ENCODE results near the gene SORBS2.

The SORBS2 gene

GRCh38 chr4:185599553-185600243 is 212.3 kb downstream of the SORBS2 start:
- no CpG with 5 or more reads among the region's 12 CpGs for WGBS (ENCODE audit: extremely low coverage, insufficient coverage, insufficient read length)
- Histone ChIP-seq H3K4me3 (ENCODE audit: low read depth, low read length) (no peak overlapping the region), H2BK5ac (ENCODE audit: low read depth, low read length, poor library complexity) (no peak overlapping the region), H3K79me2 (ENCODE audit: control insufficient read depth, insufficient read depth, low read length, poor library complexity) (no peaks in the 10 kb centered on the region), H2AK5ac (ENCODE audit: low read length) (no peak overlapping the region), H4K12ac (ENCODE audit: low read depth, low read length) (no peak overlapping the region), H3K27ac (ENCODE audit: low read depth, low read length) (no peak overlapping the region), H3K27me3 (ENCODE audit: insufficient read depth, low read length) (no peaks in the 10 kb centered on the region), H2BK12ac (ENCODE audit: low read length) (no peak overlapping the region), H3K9ac (ENCODE audit: low read length) (no peak overlapping the region), H3K14ac (ENCODE audit: low read length) (no peak overlapping the region), H3K4me1 (ENCODE audit: control insufficient read depth in 1 of 2, insufficient read depth in 2 of 2, low read length in 2 of 2) (no peaks in the 10 kb centered on the region), H3K4ac (ENCODE audit: low read depth, low read length) (no peak overlapping the region), H3K23ac (ENCODE audit: low read length) (no peak overlapping the region), H4K91ac (ENCODE audit: low read depth, low read length) (no peak overlapping the region), H2BK120ac (ENCODE audit: insufficient read depth, low read length, poor library complexity) (no peak overlapping the region), H4K8ac (ENCODE audit: low read depth, low read length) (no peak overlapping the region), H3K79me1 (ENCODE audit: low read length) (no peaks in the 10 kb centered on the region), H2AFZ (ENCODE audit: insufficient read depth, low read length, poor library complexity) (no peak overlapping the region), H3K4me2 (ENCODE audit: low read length) (no peak overlapping the region), H3K36me3 (ENCODE audit: control insufficient read depth in 1 of 2, insufficient read depth in 2 of 2, low read length in 2 of 2) (no peaks in the 10 kb centered on the region), H3K18ac (ENCODE audit: low read length) (no peak overlapping the region), H3K9me3 (ENCODE audit: insufficient read depth, low read depth, low read length) (no peaks in the 10 kb centered on the region)
- no peak for DNase-seq

GRCh38 chr4:185598846-185599552 is 213.0 kb downstream of the SORBS2 start:
- Histone ChIP-seq H2AK5ac (ENCODE audit: low read length) (no peak overlapping the region), H3K27ac (ENCODE audit: low read depth, low read length) (no peak overlapping the region), H3K9ac (ENCODE audit: low read length) (no peak overlapping the region), H3K79me1 (ENCODE audit: low read length) (no peaks in the 10 kb centered on the region), H3K23ac (ENCODE audit: low read length) (no peak overlapping the region), H3K4me2 (ENCODE audit: low read length) (no peak overlapping the region), H3K14ac (ENCODE audit: low read length) (no peak overlapping the region), H4K12ac (ENCODE audit: low read depth, low read length) (no peak overlapping the region), H2BK12ac (ENCODE audit: low read length) (no peak overlapping the region), H3K27me3 (ENCODE audit: insufficient read depth, low read length) (no peaks in the 10 kb centered on the region), H3K36me3 (ENCODE audit: control insufficient read depth in 1 of 2, insufficient read depth in 2 of 2, low read length in 2 of 2) (no peaks in the 10 kb centered on the region), H2AFZ (ENCODE audit: insufficient read depth, low read length, poor library complexity) (no peak overlapping the region), H3K4me3 (ENCODE audit: low read depth, low read length) (no peak overlapping the region), H3K79me2 (ENCODE audit: control insufficient read depth, insufficient read depth, low read length, poor library complexity) (no peaks in the 10 kb centered on the region), H2BK5ac (ENCODE audit: low read depth, low read length, poor library complexity) (no peak overlapping the region), H3K9me3 (ENCODE audit: insufficient read depth, low read depth, low read length) (no peaks in the 10 kb centered on the region), H3K4ac (ENCODE audit: low read depth, low read length) (no peak overlapping the region), H3K18ac (ENCODE audit: low read length) (no peak overlapping the region), H4K8ac (ENCODE audit: low read depth, low read length) (no peak overlapping the region), H4K91ac (ENCODE audit: low read depth, low read length) (no peak overlapping the region), H3K4me1 (ENCODE audit: control insufficient read depth in 1 of 2, insufficient read depth in 2 of 2, low read length in 2 of 2) (no peaks in the 10 kb centered on the region), H2BK120ac (ENCODE audit: insufficient read depth, low read length, poor library complexity) (no peak overlapping the region)
- DNase-seq, result no peak
- no CpG with 5 or more reads among the region's 7 CpGs for WGBS (ENCODE audit: extremely low coverage, insufficient coverage, insufficient read length)

GRCh38 chr4:185597532-185598188 is 214.3 kb downstream of the SORBS2 start:
- no peaks in the 10 kb centered on the region for H3K79me2 ChIP-seq (ENCODE audit: control insufficient read depth, insufficient read depth, low read length, poor library complexity)
- no peak overlapping the region for H3K14ac ChIP-seq (ENCODE audit: low read length)
- no peaks in the 10 kb centered on the region for H3K36me3 ChIP-seq (ENCODE audit: control insufficient read depth in 1 of 2, insufficient read depth in 2 of 2, low read length in 2 of 2)
- no peak overlapping the region for H3K4me3 ChIP-seq (ENCODE audit: low read depth, low read length)
- H3K4me1 ChIP-seq (ENCODE audit: control insufficient read depth in 1 of 2, insufficient read depth in 2 of 2, low read length in 2 of 2), result no peaks in the 10 kb centered on the region
- H4K12ac ChIP-seq (ENCODE audit: low read depth, low read length), result no peak overlapping the region
- no peaks in the 10 kb centered on the region for H3K27me3 ChIP-seq (ENCODE audit: insufficient read depth, low read length)
- DNase-seq, result peak; percentile 59 to 92
- H2AK5ac ChIP-seq (ENCODE audit: low read length), result no peak overlapping the region
- H2BK5ac ChIP-seq (ENCODE audit: low read depth, low read length, poor library complexity), result no peak overlapping the region
- WGBS (ENCODE audit: extremely low coverage, insufficient coverage, insufficient read length), result no CpG with 5 or more reads among the region's 9 CpGs
- no peak overlapping the region for H2AFZ ChIP-seq (ENCODE audit: insufficient read depth, low read length, poor library complexity)
- H3K18ac ChIP-seq (ENCODE audit: low read length), result no peak overlapping the region
- H3K4me2 ChIP-seq (ENCODE audit: low read length), result no peak overlapping the region
- H2BK12ac ChIP-seq (ENCODE audit: low read length), result no peak overlapping the region
- no peaks in the 10 kb centered on the region for H3K79me1 ChIP-seq (ENCODE audit: low read length)
- H4K91ac ChIP-seq (ENCODE audit: low read depth, low read length), result no peak overlapping the region
- H4K8ac ChIP-seq (ENCODE audit: low read depth, low read length), result no peak overlapping the region
- no peak overlapping the region for H2BK120ac ChIP-seq (ENCODE audit: insufficient read depth, low read length, poor library complexity)
- H3K4ac ChIP-seq (ENCODE audit: low read depth, low read length), result no peak overlapping the region
- no peaks in the 10 kb centered on the region for H3K9me3 ChIP-seq (ENCODE audit: insufficient read depth, low read depth, low read length)
- no peak overlapping the region for H3K9ac ChIP-seq (ENCODE audit: low read length)
- no peak overlapping the region for H3K27ac ChIP-seq (ENCODE audit: low read depth, low read length)
- no peak overlapping the region for H3K23ac ChIP-seq (ENCODE audit: low read length)

GRCh38 chr4:185592845-185593488 is 219.0 kb downstream of the SORBS2 start:
- H3K79me1 ChIP-seq (ENCODE audit: low read length), result no peaks in the 10 kb centered on the region
- no peak overlapping the region for H2BK120ac ChIP-seq (ENCODE audit: insufficient read depth, low read length, poor library complexity)
- no peak overlapping the region for H2BK5ac ChIP-seq (ENCODE audit: low read depth, low read length, poor library complexity)
- H3K9me3 ChIP-seq (ENCODE audit: insufficient read depth, low read depth, low read length), result no peaks in the 10 kb centered on the region
- DNase-seq, result peak in 1 of 2 donors; percentile 43
- no peak overlapping the region for H4K8ac ChIP-seq (ENCODE audit: low read depth, low read length)
- H3K27me3 ChIP-seq (ENCODE audit: insufficient read depth, low read length), result no peaks in the 10 kb centered on the region
- no peaks in the 10 kb centered on the region for H3K36me3 ChIP-seq (ENCODE audit: control insufficient read depth in 1 of 2, insufficient read depth in 2 of 2, low read length in 2 of 2)
- no peak overlapping the region for H2AK5ac ChIP-seq (ENCODE audit: low read length)
- H3K23ac ChIP-seq (ENCODE audit: low read length), result no peak overlapping the region
- no peak overlapping the region for H3K14ac ChIP-seq (ENCODE audit: low read length)
- no CpG with 5 or more reads among the region's 9 CpGs for WGBS (ENCODE audit: extremely low coverage, insufficient coverage, insufficient read length)
- no peak overlapping the region for H3K4me2 ChIP-seq (ENCODE audit: low read length)
- no peak overlapping the region for H2AFZ ChIP-seq (ENCODE audit: insufficient read depth, low read length, poor library complexity)
- H2BK12ac ChIP-seq (ENCODE audit: low read length), result no peak overlapping the region
- no peak overlapping the region for H4K91ac ChIP-seq (ENCODE audit: low read depth, low read length)
- H4K12ac ChIP-seq (ENCODE audit: low read depth, low read length), result no peak overlapping the region
- H3K79me2 ChIP-seq (ENCODE audit: control insufficient read depth, insufficient read depth, low read length, poor library complexity), result no peaks in the 10 kb centered on the region
- no peaks in the 10 kb centered on the region for H3K4me1 ChIP-seq (ENCODE audit: control insufficient read depth in 1 of 2, insufficient read depth in 2 of 2, low read length in 2 of 2)
- H3K18ac ChIP-seq (ENCODE audit: low read length), result no peak overlapping the region
- no peak overlapping the region for H3K4me3 ChIP-seq (ENCODE audit: low read depth, low read length)
- H3K9ac ChIP-seq (ENCODE audit: low read length), result no peak overlapping the region
- H3K4ac ChIP-seq (ENCODE audit: low read depth, low read length), result no peak overlapping the region
- H3K27ac ChIP-seq (ENCODE audit: low read depth, low read length), result no peak overlapping the region

Data from trophoblast cell (in vitro differentiated cells and primary cell).